Karpas-422 (cell line): ENCODE data around the gene PRG3. TPM values are rescaled to one million over a fixed set of nuclear protein-coding genes. Genes with fewer than 3 reads are reported as not detected.

ENCODE experiments used
- DNase-seq: peaks from one replicate; pipeline ENCODE4 v3.0.0-alpha.2; 2015
- H2AFZ ChIP-seq: fragments of 200-600 bp; sonication (generic); 2 replicates; pipeline ENCODE4 v1.6.1; 2014; ENCODE audit warnings: antibody characterized with exemption, low read length, mixed read lengths
- H3K27ac ChIP-seq: fragments of 200-600 bp; sonication (generic); 2 replicates; pipeline ENCODE4 v1.5.1; 2014; ENCODE audit warnings: mild to moderate bottlenecking, low read length, moderate library complexity
- H3K27me3 ChIP-seq: fragments of 200-600 bp; sonication (generic); 2 replicates; pipeline ENCODE4 v1.6.1; 2014; ENCODE audit warnings: low read length, mixed read lengths
- H3K36me3 ChIP-seq: fragments of 200-600 bp; sonication (generic); 2 replicates; pipeline ENCODE4 v1.6.1; 2014; ENCODE audit warnings: low read length, mixed read lengths; ENCODE audit not compliant: insufficient read depth
- H3K4me1 ChIP-seq: fragments of 200-600 bp; sonication (generic); 2 replicates; pipeline ENCODE4 v1.6.1; 2014; ENCODE audit warnings: mild to moderate bottlenecking, low read length, mixed read lengths
- H3K4me2 ChIP-seq: fragments of 200-600 bp; sonication (generic); 2 replicates; pipeline ENCODE4 v1.6.1; 2014; ENCODE audit warnings: low read length, low read depth, mild to moderate bottlenecking; ENCODE audit not compliant: poor library complexity, severe bottlenecking
- H3K4me3 ChIP-seq: fragments of 200-600 bp; sonication (generic); 2 replicates; pipeline ENCODE4 v1.5.1; 2014; ENCODE audit warnings: mild to moderate bottlenecking, antibody characterized with exemption, low read length, mixed read lengths
- H3K79me2 ChIP-seq: fragments of 200-600 bp; sonication (generic); 2 replicates; pipeline ENCODE4 v1.6.1; 2014; ENCODE audit warnings: mild to moderate bottlenecking, low read length, mixed read lengths
- H3K9ac ChIP-seq: fragments of 200-600 bp; sonication (generic); 2 replicates; pipeline ENCODE4 v1.6.0; 2014; ENCODE audit warnings: low read length
- H3K9me2 ChIP-seq: fragments of 200-600 bp; sonication (generic), shearing (Covaris generic); replicated peaks from 2 replicates; pipeline ENCODE4 v1.6.0; 2014; ENCODE audit warnings: mild to moderate bottlenecking, low read length, moderate library complexity; ENCODE audit not compliant: insufficient read depth
- H3K9me3 ChIP-seq: fragments of 300-700, 200-600 bp; sonication (generic); 2 replicates; pipeline ENCODE4 v1.6.1; 2014; ENCODE audit warnings: low read length, mixed read lengths
- H4K20me1 ChIP-seq: fragments of 200-600 bp; sonication (generic); 2 replicates; pipeline ENCODE4 v1.6.1; 2014; ENCODE audit warnings: mild to moderate bottlenecking, antibody characterized with exemption, low read length, low read depth; ENCODE audit not compliant: insufficient read depth
- total RNA-seq: library from RNA; depleted of rRNA; stranded (reverse); fragments of >200 nt; shearing (Covaris generic); gene quantifications from 2 replicates; pipeline ENCODE4 v1.2.3, GENCODE V29; 2014; ENCODE audit warnings: low replicate concordance; rRNA removed

PRG3 gene
- total RNA-seq, 1 experiment from 2014 or later, result not detected

- Histone ChIP-seq H3K79me2 (peaks cover 39% of the 10 kb centered on the region), H3K27ac (peak overlapping the region; percentile 60; the same call in 1 of the 2 replicates), H2AFZ (no peak overlapping the region), H3K9me2 (no peaks in the 10 kb centered on the region), H3K4me2 (peak overlapping the region; percentile 94), H4K20me1 (no peaks in the 10 kb centered on the region; the same call in 1 of the 2 replicates), H3K36me3 (peaks cover 41% of the 10 kb centered on the region), H3K9me3 (no peaks in the 10 kb centered on the region), H3K4me1 (peaks cover 31% of the 10 kb centered on the region), H3K9ac (peak overlapping the region; percentile 97), H3K27me3 (no peaks in the 10 kb centered on the region), H3K4me3 (peak overlapping the region; percentile 84)
- no peak for DNase-seq
These were observed 46.0 kb downstream of the PRG3 start for GRCh38 chr11:57335023-57335342.

- Histone ChIP-seq H3K36me3 (peaks cover 60% of the 10 kb centered on the region), H3K27ac (no peak overlapping the region), H2AFZ (no peak overlapping the region), H3K4me3 (no peak overlapping the region), H3K9me2 (no peaks in the 10 kb centered on the region), H3K4me1 (peaks cover 29% of the 10 kb centered on the region), H3K9ac (no peak overlapping the region), H3K4me2 (no peak overlapping the region), H4K20me1 (no peaks in the 10 kb centered on the region; the same call in 1 of the 2 replicates), H3K9me3 (no peaks in the 10 kb centered on the region), H3K79me2 (peaks cover 39% of the 10 kb centered on the region), H3K27me3 (no peaks in the 10 kb centered on the region)
- no peak for DNase-seq
These were observed 48.1 kb downstream of the PRG3 start for GRCh38 chr11:57332694-57333440.

- no peaks in the 10 kb centered on the region for H3K9me3 ChIP-seq
- no peak overlapping the region for H3K27ac ChIP-seq
- H3K27me3 ChIP-seq, result no peaks in the 10 kb centered on the region
- no peak overlapping the region for H3K4me2 ChIP-seq
- peaks cover 65% of the 10 kb centered on the region for H3K36me3 ChIP-seq
- no peaks in the 10 kb centered on the region; the same call in 1 of the 2 replicates for H4K20me1 ChIP-seq
- peaks cover 40% of the 10 kb centered on the region for H3K4me1 ChIP-seq
- no peak overlapping the region for H3K4me3 ChIP-seq
- H3K9me2 ChIP-seq, result no peaks in the 10 kb centered on the region
- no peak overlapping the region for H2AFZ ChIP-seq
- H3K9ac ChIP-seq, result no peak overlapping the region
- DNase-seq, result no peak
- peaks cover 39% of the 10 kb centered on the region for H3K79me2 ChIP-seq
These were observed 49.2 kb downstream of the PRG3 start for GRCh38 chr11:57331720-57332119.

GRCh38 chr11:57330029-57330428, 50.9 kb downstream of the PRG3 start:
- Histone ChIP-seq H3K4me2 (no peak overlapping the region), H2AFZ (no peak overlapping the region), H3K36me3 (peaks cover 65% of the 10 kb centered on the region), H4K20me1 (no peaks in the 10 kb centered on the region; the same call in 1 of the 2 replicates), H3K9me3 (no peaks in the 10 kb centered on the region), H3K27ac (no peak overlapping the region), H3K27me3 (no peaks in the 10 kb centered on the region), H3K4me3 (no peak overlapping the region), H3K4me1 (peaks cover 47% of the 10 kb centered on the region), H3K79me2 (peaks cover 29% of the 10 kb centered on the region), H3K9me2 (no peaks in the 10 kb centered on the region), H3K9ac (no peak overlapping the region)
- no peak for DNase-seq

GRCh38 chr11:57327721-57328120, 53.2 kb downstream of the PRG3 start:
- no peaks in the 10 kb centered on the region for H4K20me1 ChIP-seq
- no peak overlapping the region for H3K9ac ChIP-seq
- no peak overlapping the region for H2AFZ ChIP-seq
- peaks cover 22% of the 10 kb centered on the region for H3K79me2 ChIP-seq
- H3K27me3 ChIP-seq, result no peaks in the 10 kb centered on the region
- H3K9me2 ChIP-seq, result no peaks in the 10 kb centered on the region
- H3K36me3 ChIP-seq, result peaks cover 50% of the 10 kb centered on the region
- DNase-seq, result no peak
- H3K4me2 ChIP-seq, result no peak overlapping the region
- no peaks in the 10 kb centered on the region for H3K9me3 ChIP-seq
- H3K27ac ChIP-seq, result no peak overlapping the region
- peaks cover 43% of the 10 kb centered on the region for H3K4me1 ChIP-seq
- no peak overlapping the region for H3K4me3 ChIP-seq

Other genes starting within 250 kb of the PRG3 start
- gene LRRC55, start 199.2 kb downstream of the PRG3 start, total RNA-seq, result not detected in 2 replicates
- not detected in 2 replicates for gene APLNR, start 143.9 kb downstream of the PRG3 start, total RNA-seq
- gene TNKS1BP1, start 56.2 kb downstream of the PRG3 start, total RNA-seq, result 11.6 and 21.9 TPM in 2 replicates
- 79.9 and 111 TPM in 2 replicates for gene SSRP1, start 45.3 kb downstream of the PRG3 start, total RNA-seq
- gene P2RX3, start 42.8 kb downstream of the PRG3 start, total RNA-seq, result not detected in 2 replicates
- gene PRG2, start 9.5 kb upstream of the PRG3 start, total RNA-seq, result not detected in 2 replicates
- gene SLC43A3, start 46.0 kb upstream of the PRG3 start, total RNA-seq, result 56.6 and 69.3 TPM in 2 replicates
- gene RTN4RL2, start 79.4 kb upstream of the PRG3 start, total RNA-seq, result 0.07 TPM in 1 of 2 replicates, not detected in the other
- 238 and 244 TPM in 2 replicates for gene SLC43A1, start 134.6 kb upstream of the PRG3 start, total RNA-seq
- gene TIMM10, start 149.6 kb upstream of the PRG3 start, total RNA-seq, result 48.0 and 49.8 TPM in 2 replicates
- gene SMTNL1, start 156.4 kb upstream of the PRG3 start, total RNA-seq, result not detected in 2 replicates
- 123 and 129 TPM in 2 replicates for gene UBE2L6, start 186.5 kb upstream of the PRG3 start, total RNA-seq
- not detected in 2 replicates for gene SERPING1, start 216.5 kb upstream of the PRG3 start, total RNA-seq